ENCODE data around the gene CTSC. TPM values are rescaled to one million over a fixed set of nuclear protein-coding genes. Genes with fewer than 3 reads are reported as not detected.
"Not testable (repeated sequence)": the region's sequence is repeated elsewhere in the genome, so short reads cannot be mapped to it uniquely, and the experiment has no call there.

CTSC gene
- total and polyA plus RNA-seq, 12 donors: 44.6 to 230 (median 121) TPM

- no peak for DNase-seq
- intact Hi-C loops (cut with DNase I): no loop called here
- H3K9me3 ChIP-seq (replicated peaks in 1 of 3): no peaks in the 10 kb centered on the region
- H3K27ac ChIP-seq: no peak overlapping the region
- H3K36me3 ChIP-seq (replicated peaks in 1 of 2): no peaks in the 10 kb centered on the region
- WGBS, 4 donors: 77 to 91% (median 80%) methylated on average over 2 of the region's 2 CpGs
- no peak overlapping the region for H3K4me3 ChIP-seq
- no peak for TF ChIP-seq POLR2A (IDR thresholded peaks at IDR 0.05)
- TF ChIP-seq CTCF (IDR thresholded peaks at IDR 0.05): no peak
- no peaks in the 10 kb centered on the region for H3K4me1 ChIP-seq (replicated peaks in 1 of 2)
- no peaks in the 10 kb centered on the region for H3K27me3 ChIP-seq
Measured at GRCh38 chr11:88327061-88327460, 10.5 kb downstream of the CTSC start.

DNA sequence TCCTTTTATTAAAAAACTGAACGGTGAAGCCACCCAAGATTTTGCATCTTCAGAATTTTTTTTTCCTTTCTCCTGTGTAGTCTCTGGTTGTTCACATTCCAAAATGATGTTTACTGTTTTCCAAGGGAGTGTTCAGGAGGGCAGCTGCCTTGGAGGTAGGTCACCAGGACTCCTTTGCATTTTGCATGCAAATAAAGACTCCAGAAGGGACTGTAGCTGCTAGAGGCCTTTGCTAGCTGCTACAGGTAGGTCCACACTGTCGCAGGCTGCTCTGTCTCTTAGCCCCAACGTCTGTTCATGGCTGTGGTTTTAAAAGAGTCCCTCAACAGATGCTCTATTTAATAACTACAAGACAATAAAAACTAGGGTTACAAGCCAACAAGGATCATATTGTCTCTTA, 11.4 kb downstream of the CTSC start:
- intact Hi-C loops (cut with DNase I): no loop called here
- 84 to 90% (median 85%) methylated on average over 3 of the region's 3 CpGs for WGBS, 4 donors
- no peaks in the 10 kb centered on the region for H3K9me3 ChIP-seq (replicated peaks in 1 of 3)
- no peaks in the 10 kb centered on the region for H3K4me1 ChIP-seq (replicated peaks in 1 of 2)
- H3K4me3 ChIP-seq: no peak overlapping the region
- no peak for DNase-seq
- no peaks in the 10 kb centered on the region for H3K36me3 ChIP-seq (replicated peaks in 1 of 2)
- H3K27ac ChIP-seq: no peak overlapping the region
- no peaks in the 10 kb centered on the region for H3K27me3 ChIP-seq
- TF ChIP-seq CTCF (IDR thresholded peaks at IDR 0.05): no peak
- TF ChIP-seq POLR2A (IDR thresholded peaks at IDR 0.05): no peak

DNA sequence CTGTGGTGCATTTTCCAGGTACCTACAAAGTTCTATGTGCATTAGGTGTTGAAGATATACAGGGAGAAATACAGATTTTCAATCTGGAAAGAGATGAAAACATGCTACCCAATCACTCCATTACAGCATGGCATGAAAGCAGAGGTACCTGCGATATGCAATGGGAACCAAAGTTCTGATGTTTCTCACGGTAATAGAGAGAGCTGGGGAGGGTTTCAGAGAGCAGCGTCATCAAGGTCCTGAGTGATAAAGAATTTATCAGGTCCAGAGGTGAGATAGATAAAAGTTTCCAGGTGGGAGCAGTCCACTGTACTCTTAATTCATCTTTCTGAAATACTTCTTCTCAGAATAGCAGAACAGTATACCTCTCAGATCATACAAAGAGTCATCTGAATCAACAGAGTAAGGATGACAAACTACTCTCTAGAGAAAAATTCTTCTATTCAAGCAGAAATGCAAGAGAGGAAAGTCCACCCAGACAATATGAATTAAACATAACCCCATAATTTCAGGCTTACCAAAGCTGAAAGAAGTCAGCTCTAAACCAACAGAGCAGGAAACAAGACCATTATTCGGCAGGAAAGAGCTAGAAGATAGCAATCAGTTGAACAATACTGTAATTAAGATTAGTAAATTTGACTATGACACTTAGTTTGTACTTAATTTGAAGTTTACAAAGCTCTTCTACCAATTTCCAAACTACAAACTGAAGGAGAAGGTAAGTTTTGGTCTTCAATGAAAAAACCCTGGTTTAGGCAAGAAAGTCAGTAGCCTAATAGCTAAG, 12.8 kb downstream of the CTSC start:
- Histone ChIP-seq H3K36me3 (replicated peaks in 1 of 2) (no peaks in the 10 kb centered on the region), H3K9me3 (replicated peaks in 1 of 3) (no peaks in the 10 kb centered on the region), H3K27me3 (no peaks in the 10 kb centered on the region), H3K4me1 (replicated peaks in 1 of 2) (peaks cover 0 to 11% of the 10 kb centered on the region in 2 donors), H3K27ac (no peak overlapping the region), H3K4me3 (no peak overlapping the region)
- TF ChIP-seq CTCF (IDR thresholded peaks at IDR 0.05): no peak
- TF ChIP-seq POLR2A (IDR thresholded peaks at IDR 0.05): no peak
- intact Hi-C loops (cut with DNase I): no loop called here
- 84 to 90% (median 88%) methylated on average over 4 of the region's 4 CpGs for WGBS, 4 donors
- DNase-seq: no peak

GRCh38 chr11:88322881-88323280, 14.7 kb downstream of the CTSC start:
- peaks cover 0 to 11% of the 10 kb centered on the region in 2 donors for H3K4me1 ChIP-seq (replicated peaks in 1 of 2)
- H3K27ac ChIP-seq; DNase-seq; H3K27me3 ChIP-seq; intact Hi-C loops (cut with DNase I); H3K9me3 ChIP-seq (replicated peaks in 1 of 3); H3K36me3 ChIP-seq (replicated peaks in 1 of 2); H3K4me3 ChIP-seq: not testable (repeated sequence)
- WGBS, 4 donors: 90 to 91% (median 90%) methylated on average over 8 of the region's 8 CpGs

- H3K27ac ChIP-seq; H3K36me3 ChIP-seq (replicated peaks in 1 of 2); intact Hi-C loops (cut with DNase I): not testable (repeated sequence)
Measured at GRCh38 chr11:88321412-88321811, 16.1 kb downstream of the CTSC start.

More at GRCh38 chr11:88321412-88321811, 16.1 kb downstream of the CTSC start:
- H3K4me3 ChIP-seq; DNase-seq; H3K9me3 ChIP-seq (replicated peaks in 1 of 3); H3K27me3 ChIP-seq: not testable (repeated sequence)
- H3K4me1 ChIP-seq (replicated peaks in 1 of 2): peaks cover 0 to 11% of the 10 kb centered on the region in 2 donors
